ENCODE data around the gene CAMTA1. TPM values are rescaled to one million over a fixed set of nuclear protein-coding genes. Genes with fewer than 3 reads are reported as not detected.

CAMTA1 gene
- total and polyA plus RNA-seq, 9 of the 15 experiments (the other 6 are each of a cell fraction or from before 2014, with no cell fraction given) = 43.9 to 161 (median 65.9) TPM

- BruUV-seq (replicated peaks) = no TSS peak
- no peak overlapping the region for H3K27ac ChIP-seq (ENCODE audit: extremely low read depth, low read depth, low read length)
- no peak overlapping the region for H3K9ac ChIP-seq (ENCODE audit: insufficient read depth in 1 of 2, low read depth in 2 of 2, low read length in 2 of 2)
- no peaks in the 10 kb centered on the region for H3K9me1 ChIP-seq (ENCODE audit: control insufficient read depth, insufficient read depth, low read length)
- POLR2A ChIA-PET = no interaction called here
- 5% methylated on average over 14 of the region's 14 CpGs for WGBS (ENCODE audit: insufficient coverage, low coverage, missing lambda C conversion rate)
- CTCF ChIA-PET (ENCODE audit: low intra/inter-chr PET ratio) = no interaction called here
- FAIRE-seq = no peak
- peaks cover 26% of the 10 kb centered on the region for H4K20me1 ChIP-seq (replicated peaks; ENCODE audit: control insufficient read depth, insufficient read depth, low read length)
- in situ Hi-C loops (cut with MboI) = no loop called here
- no peaks in the 10 kb centered on the region for H3K36me3 ChIP-seq (ENCODE audit: control insufficient read depth, insufficient read depth, low read length)
- H3K4me3 ChIP-seq = no peak overlapping the region
- intact Hi-C loops (cut with micrococcal nuclease) = no loop called here
- no peak for TF ChIP-seq MTA1 (IDR thresholded peaks at IDR 0.05; ENCODE audit: borderline replicate concordance)
- TF ChIP-seq DIDO1 (tag; IDR thresholded peaks at IDR 0.05; ENCODE audit: low read depth) = no peak
- TF ChIP-seq PREB (CRISPR knock-in tag; IDR thresholded peaks at IDR 0.05) = no peak
- TF ChIP-seq ZNF507 (tag; conservative IDR thresholded peaks at IDR 0.05) = no peak
- TF ChIP-seq TRIM24 (IDR thresholded peaks at IDR 0.05) = no peak
- TF ChIP-seq, protein P1, sequence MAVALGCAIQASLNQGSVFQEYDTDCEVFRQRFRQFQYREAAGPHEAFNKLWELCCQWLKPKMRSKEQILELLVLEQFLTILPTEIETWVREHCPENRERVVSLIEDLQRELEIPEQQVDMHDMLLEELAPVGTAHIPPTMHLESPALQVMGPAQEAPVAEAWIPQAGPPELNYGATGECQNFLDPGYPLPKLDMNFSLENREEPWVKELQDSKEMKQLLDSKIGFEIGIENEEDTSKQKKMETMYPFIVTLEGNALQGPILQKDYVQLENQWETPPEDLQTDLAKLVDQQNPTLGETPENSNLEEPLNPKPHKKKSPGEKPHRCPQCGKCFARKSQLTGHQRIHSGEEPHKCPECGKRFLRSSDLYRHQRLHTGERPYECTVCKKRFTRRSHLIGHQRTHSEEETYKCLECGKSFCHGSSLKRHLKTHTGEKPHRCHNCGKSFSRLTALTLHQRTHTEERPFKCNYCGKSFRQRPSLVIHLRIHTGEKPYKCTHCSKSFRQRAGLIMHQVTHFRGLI (CRISPR knock-in tag; IDR thresholded peaks at IDR 0.05) = no peak
- TF ChIP-seq ZNF133 (CRISPR knock-in tag; IDR thresholded peaks at IDR 0.05) = no peak
- no peak for TF ChIP-seq YY1 (IDR thresholded peaks at IDR 0.05; ENCODE audit: borderline replicate concordance in 1 of 3, control insufficient read depth in 1 of 3, extremely low read depth in 1 of 3, insufficient read depth in 3 of 3, insufficient read length in 1 of 3, insufficient replicate concordance in 2 of 3, low read depth in 1 of 3, low read length in 2 of 3)
- no peak for TF ChIP-seq TCFL5 (CRISPR knock-in tag; conservative IDR thresholded peaks at IDR 0.05)
- no peak for TF ChIP-seq ZNF584 (CRISPR knock-in tag; IDR thresholded peaks at IDR 0.05; ENCODE audit: low read depth)
- ATAC-seq = no peak
- H3K4me2 ChIP-seq (ENCODE audit: insufficient read depth, low read length) = no peak overlapping the region
- H3K9me3 ChIP-seq (replicated peaks; ENCODE audit: control insufficient read depth, insufficient read depth, low read depth, low read length) = no peaks in the 10 kb centered on the region
- no peaks in the 10 kb centered on the region for H3K79me2 ChIP-seq (ENCODE audit: control insufficient read depth, insufficient read depth, low read length)
- H2AFZ ChIP-seq (ENCODE audit: low read depth, low read length) = no peak overlapping the region
- no peak for DNase-seq (ENCODE audit: extremely low read depth in 1 of 4, low spot score in 3 of 4)
- peaks cover 54 to 79% of the 10 kb centered on the region in 2 experiments for H3K27me3 ChIP-seq (ENCODE audit: control insufficient read depth in 2 of 2, insufficient read depth in 2 of 2, low read length in 2 of 2)
- peaks cover 10 to 14% of the 10 kb centered on the region in 2 experiments; a peak in 4 of 5 replicates for H3K4me1 ChIP-seq (replicated peaks in 1 of 2; ENCODE audit: control insufficient read depth in 2 of 2, insufficient read depth in 2 of 2, low read length in 2 of 2)
Observed at GRCh38 chr1:7589080-7589735, 804.0 kb downstream of the CAMTA1 start.
